ENCODE data around the gene GGCX.
"Not testable (repeated sequence)": the region's sequence is repeated elsewhere in the genome, so short reads cannot be mapped to it uniquely, and the experiment has no call there.

GGCX gene

DNA sequence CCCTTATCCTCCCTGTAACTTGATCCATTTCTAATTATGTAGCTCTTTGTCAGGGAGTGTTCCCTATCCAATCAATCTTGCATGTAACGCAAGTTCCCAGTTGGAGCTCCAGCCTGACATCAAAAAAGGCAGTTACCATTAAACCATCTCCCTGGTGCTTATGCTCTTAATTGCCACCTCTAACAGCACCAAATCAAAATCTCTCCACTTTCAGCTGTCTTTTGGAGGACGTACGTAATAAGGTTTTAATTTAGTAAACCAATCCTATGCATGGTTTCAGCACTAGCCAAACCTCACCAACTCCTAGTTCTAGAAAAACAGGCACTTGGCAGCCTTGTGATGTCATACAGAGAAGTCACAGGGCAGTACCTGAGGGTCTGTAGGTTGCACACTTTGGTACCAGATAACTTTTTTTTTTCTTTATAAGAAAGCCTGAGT lies 17.0 kb downstream of the GGCX start:
- not testable (repeated sequence) for FAIRE-seq; DNase-seq (ENCODE audit: insufficient read length, low spot score)

GRCh38 chr2:85542777-85543176 lies 18.5 kb downstream of the GGCX start:
- DNase-seq (ENCODE audit: insufficient read length, low spot score) (no peak), FAIRE-seq (no peak)

GRCh38 chr2:85541753-85542457 lies 19.4 kb downstream of the GGCX start:
- FAIRE-seq (no peak), DNase-seq (ENCODE audit: insufficient read length, low spot score) (no peak)

DNA sequence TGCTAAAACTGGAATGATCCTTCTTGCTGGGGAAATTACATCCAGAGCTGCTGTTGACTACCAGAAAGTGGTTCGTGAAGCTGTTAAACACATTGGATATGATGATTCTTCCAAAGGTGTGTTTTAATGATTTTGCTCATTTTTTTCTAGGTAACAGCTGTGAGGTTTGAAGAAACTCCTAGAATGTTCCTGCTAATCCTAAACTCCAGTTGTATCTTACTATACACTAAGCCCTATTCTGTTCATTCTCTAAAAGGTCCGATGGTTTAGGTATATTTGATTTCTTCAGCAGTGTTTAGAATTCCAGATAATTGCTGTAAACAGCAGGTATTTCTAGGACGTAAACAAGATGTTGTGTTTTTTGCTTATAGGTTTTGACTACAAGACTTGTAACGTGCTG lies 20.0 kb downstream of the GGCX start:
- DNase-seq (ENCODE audit: insufficient read length, low spot score) (no peak), FAIRE-seq (no peak)

DNA sequence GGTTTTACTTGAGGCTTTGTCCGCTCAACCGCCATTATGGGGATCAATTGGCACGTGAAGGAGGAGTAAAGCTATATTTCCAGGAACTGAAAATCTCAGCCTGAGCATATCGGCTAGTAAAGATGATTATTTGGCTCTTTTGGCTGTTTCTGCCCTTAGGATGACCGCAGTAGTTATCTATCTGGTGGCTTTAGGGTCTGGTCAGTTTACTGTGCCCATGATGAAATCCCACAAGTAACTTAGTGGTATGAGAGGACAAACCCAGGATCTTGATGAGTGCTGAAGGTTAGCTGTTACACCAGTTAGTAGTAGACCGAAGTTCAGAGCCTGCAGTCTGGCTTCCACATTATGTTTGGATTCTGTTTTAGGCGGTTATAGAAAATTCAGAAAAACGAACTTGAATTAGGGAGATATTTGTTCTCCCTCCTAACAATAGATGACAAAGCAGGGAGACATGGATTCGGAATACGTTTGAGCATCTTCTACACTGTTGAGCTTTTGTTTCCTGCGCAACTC lies 21.1 kb downstream of the GGCX start:
- DNase-seq (ENCODE audit: insufficient read length, low spot score), result no peak
- no peak for FAIRE-seq

DNA sequence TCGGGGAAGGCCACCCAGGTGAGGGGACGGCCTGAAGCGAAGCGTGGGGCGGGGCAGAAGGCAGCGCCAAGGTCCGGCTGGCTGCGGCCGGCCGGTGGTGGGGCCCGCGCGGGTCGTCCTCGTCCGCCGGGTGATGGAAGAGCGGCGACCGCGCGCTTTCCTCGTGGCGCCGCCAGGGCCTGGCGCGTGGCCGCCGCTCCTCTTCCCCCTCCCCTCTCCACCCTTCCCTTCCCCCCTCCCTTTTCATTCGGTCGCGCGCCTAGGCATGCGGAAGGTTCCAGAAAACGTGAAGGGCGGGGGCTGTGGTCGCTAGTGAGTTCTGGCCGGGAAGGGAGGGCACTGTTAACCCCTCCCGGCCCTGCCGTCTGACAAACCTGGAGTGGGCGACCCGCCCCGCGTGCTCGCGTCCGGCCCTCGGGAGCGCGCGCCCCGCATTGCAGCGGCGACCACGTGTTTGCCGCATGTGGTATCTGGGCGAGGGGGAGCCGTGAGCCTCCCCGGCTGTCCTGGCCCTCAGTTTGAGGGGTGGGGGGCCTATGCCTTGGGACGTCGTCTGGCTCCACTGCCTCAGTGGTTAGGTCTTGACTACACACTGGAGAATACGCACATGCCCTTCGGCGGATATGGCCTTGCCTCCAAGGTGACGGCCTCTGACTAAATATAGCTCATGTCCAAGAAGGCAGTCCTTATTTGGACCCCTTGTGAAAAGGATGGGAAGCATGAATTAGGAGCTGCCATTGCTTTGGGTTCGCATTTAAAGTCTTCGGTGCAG lies 21.7 kb downstream of the GGCX start:
- no peak for DNase-seq (ENCODE audit: insufficient read length, low spot score)
- FAIRE-seq, result peak; percentile 13

DNA sequence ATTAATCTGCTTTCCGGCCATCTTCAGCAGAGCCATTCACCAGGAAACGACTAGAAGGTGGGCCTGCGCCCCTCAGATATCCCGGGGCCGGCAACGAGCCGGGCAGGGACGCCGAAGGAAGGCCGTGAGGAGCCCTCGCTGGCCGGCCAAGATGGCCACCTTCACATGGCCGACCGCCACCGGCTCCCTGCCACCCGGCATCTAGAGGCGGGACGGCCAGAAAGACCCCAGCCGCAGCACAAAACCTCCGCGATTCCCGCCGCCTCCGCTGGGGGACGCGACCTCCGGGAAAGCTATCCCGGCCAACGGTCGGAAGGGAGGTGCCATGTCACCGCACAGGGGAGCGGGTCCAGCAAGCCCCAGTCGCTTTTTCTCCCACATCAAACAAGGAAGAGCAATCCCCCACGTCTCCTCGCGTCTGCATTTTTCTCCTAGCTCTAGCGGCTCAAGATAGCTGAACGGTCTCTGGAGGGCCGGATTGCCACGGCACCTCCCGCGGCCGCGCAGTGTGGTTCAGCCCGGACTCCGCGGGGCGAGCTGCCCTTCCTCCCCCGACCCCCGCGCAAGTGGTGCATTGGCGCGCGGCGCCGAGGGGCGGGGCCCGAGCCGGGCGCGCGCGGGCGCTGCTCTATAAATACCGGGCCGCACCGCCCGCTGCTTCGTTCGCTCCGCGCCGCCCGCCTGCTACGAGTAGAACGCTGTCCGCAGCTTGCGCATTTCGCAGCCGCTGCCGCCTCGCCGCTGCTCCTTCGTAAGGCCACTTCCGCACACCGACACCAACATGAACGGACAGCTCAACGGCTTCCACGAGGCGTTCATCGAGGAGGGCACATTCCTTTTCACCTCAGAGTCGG lies 22.6 kb downstream of the GGCX start, which contains the start of gene MAT2A:
Gene MAT2A (plus strand): TSS at position 662 of the 854 bp plus-strand sequence. CDS start 120 bp downstream, at position 782.
- FAIRE-seq, result peak; percentile 86

GRCh38 chr2:85537600-85538506 lies 23.4 kb downstream of the GGCX start:
- FAIRE-seq (no peak), DNase-seq (ENCODE audit: insufficient read length, low spot score) (peak; percentile 26)

More for the DNA sequence above, 22.6 kb downstream of the GGCX start, which contains the start of gene MAT2A:
- peak; percentile 93 for DNase-seq (ENCODE audit: insufficient read length, low spot score)

GRCh38 chr2:85536479-85536878 lies 24.8 kb downstream of the GGCX start:
- FAIRE-seq, result no peak
- DNase-seq (ENCODE audit: insufficient read length, low spot score), result peak; percentile 66

- DNase-seq (ENCODE audit: insufficient read length, low spot score) (no peak), FAIRE-seq (no peak)
Measured at GRCh38 chr2:85534881-85535280, 26.4 kb downstream of the GGCX start.

DNA sequence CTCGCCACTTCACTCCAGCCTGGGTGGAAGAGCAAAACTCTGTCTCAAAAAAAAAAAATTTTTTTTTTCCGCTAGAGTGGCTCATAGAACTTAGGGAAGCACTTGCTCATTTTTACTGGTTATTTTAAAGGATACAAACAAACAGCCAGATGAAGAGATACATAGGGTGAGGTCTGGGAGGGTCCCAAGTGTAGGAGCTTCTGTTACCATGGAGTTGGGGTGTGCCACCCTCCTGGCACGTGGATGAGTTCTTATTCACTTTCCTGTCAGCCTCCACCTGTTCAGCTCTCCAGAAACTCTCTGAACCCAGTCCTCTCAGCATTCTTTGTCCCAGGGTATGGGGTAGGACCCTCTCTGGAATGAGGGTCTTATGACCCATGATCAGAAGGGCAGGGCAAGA lies 27.2 kb downstream of the GGCX start:
- DNase-seq (ENCODE audit: insufficient read length, low spot score), result no peak
- no peak for FAIRE-seq

GRCh38 chr2:85531589-85531988 lies 29.7 kb downstream of the GGCX start:
- FAIRE-seq (no peak), DNase-seq (ENCODE audit: insufficient read length, low spot score) (no peak)

- no peak for DNase-seq (ENCODE audit: insufficient read length, low spot score)
- no peak for FAIRE-seq
Measured at GRCh38 chr2:85529809-85530208, 31.5 kb downstream of the GGCX start.

GRCh38 chr2:85528355-85528754 lies 32.9 kb downstream of the GGCX start:
- FAIRE-seq (no peak), DNase-seq (ENCODE audit: insufficient read length, low spot score) (no peak)

GRCh38 chr2:85527787-85528186 lies 33.5 kb downstream of the GGCX start:
- FAIRE-seq, result no peak
- DNase-seq (ENCODE audit: insufficient read length, low spot score), result no peak

GRCh38 chr2:85525567-85525966 lies 35.7 kb downstream of the GGCX start:
- DNase-seq (ENCODE audit: insufficient read length, low spot score) (no peak), FAIRE-seq (no peak)

- FAIRE-seq (no peak), DNase-seq (ENCODE audit: insufficient read length, low spot score) (no peak)
Measured at GRCh38 chr2:85525029-85525428, 36.3 kb downstream of the GGCX start.

DNA sequence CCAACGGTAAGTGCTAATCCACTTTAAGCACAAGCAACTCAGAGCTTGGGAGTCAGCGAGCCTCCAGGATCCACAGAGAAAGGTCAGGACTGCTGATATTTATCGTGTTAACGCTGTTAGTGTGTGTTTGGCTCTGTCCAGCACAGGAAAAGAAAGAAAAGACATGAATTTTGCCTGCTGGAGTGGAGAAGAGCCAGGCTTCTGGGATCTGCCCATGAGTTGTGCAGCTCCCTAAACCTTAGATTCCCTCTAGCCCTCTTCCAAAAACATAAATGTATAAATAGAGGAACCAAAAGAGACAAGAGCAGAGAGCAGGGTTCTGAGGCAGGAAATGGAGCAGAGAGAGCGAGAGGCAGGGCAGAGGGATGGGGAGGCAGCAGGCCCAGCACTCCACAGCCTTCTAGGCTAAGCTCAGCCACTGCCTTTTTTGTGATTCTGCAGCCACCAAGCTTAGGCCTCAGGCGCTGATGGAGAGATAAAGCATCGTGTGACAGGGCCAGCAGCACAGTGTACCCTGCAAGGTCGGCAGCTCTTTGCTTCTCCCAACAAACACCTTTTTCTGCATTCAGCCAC lies 36.9 kb downstream of the GGCX start:
- DNase-seq (ENCODE audit: insufficient read length, low spot score) (no peak), FAIRE-seq (no peak)

DNA sequence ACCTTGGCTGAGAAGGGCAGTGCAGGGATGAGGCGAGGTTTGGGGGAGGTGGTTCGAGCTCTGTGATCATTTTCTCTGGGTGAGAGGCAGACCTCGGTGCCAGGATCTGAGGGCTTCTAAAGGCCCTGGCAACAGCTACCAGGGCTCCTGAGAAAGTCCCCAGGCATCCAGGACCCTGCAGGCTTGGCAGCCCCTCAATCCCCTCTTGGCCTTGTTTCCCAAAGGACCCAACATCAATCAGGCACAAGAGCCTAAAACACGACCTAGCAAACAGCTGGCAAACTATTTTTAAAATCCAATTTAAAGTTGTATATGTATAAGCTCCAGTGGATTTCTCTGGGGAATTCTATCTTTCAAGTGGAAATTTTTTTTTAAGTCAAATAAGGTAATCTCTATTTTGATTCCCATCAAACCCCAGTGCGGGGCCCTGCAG lies 37.4 kb downstream of the GGCX start:
- no peak for FAIRE-seq
- DNase-seq (ENCODE audit: insufficient read length, low spot score), result no peak

Measured in HTR-8/SVneo (cell line).